Neural cell (in vitro differentiated cells): Measurements from ENCODE around the gene CD300LB. TPM values are rescaled to one million over a fixed set of nuclear protein-coding genes. Genes with fewer than 3 reads are reported as not detected.

Experiments
- H2AFZ ChIP-seq: fragments of 200-600, 300-800 bp; sonication (generic), shearing (Covaris generic); 2 replicates; pipeline ENCODE4 v1.6.0; 2014; ENCODE audit warnings: low read depth, mild to moderate bottlenecking, antibody characterized with exemption, low read length, moderate library complexity
- H3F3A ChIP-seq: fragments of 200-600 bp; shearing (Covaris generic); 2 replicates; pipeline ENCODE4 v1.6.1; 2016; ENCODE audit warnings: mild to moderate bottlenecking, moderate library complexity, mixed read lengths, antibody characterized with exemption, low read length; ENCODE audit not compliant: insufficient read depth, poor library complexity, severe bottlenecking
- H3K27ac ChIP-seq: fragments of 200-600, 300-800 bp; sonication (generic), shearing (Covaris generic); 2 replicates; pipeline ENCODE4 v1.5.1; 2014; ENCODE audit warnings: mild to moderate bottlenecking, low read length, moderate library complexity
- H3K27me3 ChIP-seq: fragments of 300-800, 200-600 bp; sonication (generic), shearing (Covaris generic); 2 replicates; pipeline ENCODE4 v1.6.0; 2014; ENCODE audit warnings: mild to moderate bottlenecking, low read depth, low read length, moderate library complexity; ENCODE audit not compliant: insufficient read depth
- H3K36me3 ChIP-seq: fragments of 300-800, 200-600 bp; sonication (generic), shearing (Covaris generic); 2 replicates; pipeline ENCODE4 v1.5.1; 2014; ENCODE audit warnings: mild to moderate bottlenecking, antibody characterized with exemption, low read length, moderate library complexity; ENCODE audit not compliant: insufficient read depth
- H3K4me2 ChIP-seq: fragments of 300-800, 200-600 bp; sonication (generic), shearing (Covaris generic); 2 replicates; pipeline ENCODE4 v1.6.0; 2014; ENCODE audit warnings: mild to moderate bottlenecking, low read length
- H3K4me3 ChIP-seq: fragments of 300-800, 200-600 bp; sonication (generic), shearing (Covaris generic); 2 replicates; pipeline ENCODE4 v1.5.1; 2014; ENCODE audit warnings: mild to moderate bottlenecking, low read length, moderate library complexity
- H3K79me2 ChIP-seq: fragments of 200-600 bp; shearing (Covaris generic); replicated peaks from 2 replicates; pipeline ENCODE4 v1.6.0; 2014; ENCODE audit warnings: mild to moderate bottlenecking, low read length, moderate library complexity; ENCODE audit not compliant: insufficient read depth
- H3K9ac ChIP-seq: fragments of 300-800, 200-600 bp; sonication (generic), shearing (Covaris generic); 2 replicates; pipeline ENCODE4 v1.6.1; 2016; ENCODE audit warnings: mild to moderate bottlenecking, low read length, mixed read lengths
- H3K9me2 ChIP-seq: fragments of 200-600 bp; shearing (Covaris generic); 2 replicates; pipeline ENCODE4 v1.6.1; 2016; ENCODE audit warnings: mild to moderate bottlenecking, low read length, mixed read lengths; ENCODE audit not compliant: insufficient read depth
- H3K9me3 ChIP-seq: fragments of 200-600, 300-800 bp; sonication (generic), shearing (Covaris generic); 2 replicates; pipeline ENCODE4 v1.6.1; 2016; ENCODE audit warnings: mild to moderate bottlenecking, mixed run types, low read length, moderate library complexity, mixed read lengths
- H4K20me1 ChIP-seq: fragments of 200-600 bp; shearing (Covaris generic); 2 replicates; pipeline ENCODE4 v1.6.1; 2016; ENCODE audit warnings: mild to moderate bottlenecking, mixed run types; ENCODE audit not compliant: insufficient read depth
- CTCF ChIP-seq: fragments of 450-650 bp; IDR thresholded peaks from 2 replicates; pipeline ENCODE4 v1.5.1; 2014; ENCODE audit warnings: antibody characterized with exemption, mild to moderate bottlenecking, moderate library complexity; ENCODE audit not compliant: poor library complexity, severe bottlenecking
- EP300 ChIP-seq: fragments of 450-650 bp; conservative IDR thresholded peaks from 2 replicates; pipeline ENCODE4 v1.6.1; 2014; ENCODE audit warnings: antibody characterized with exemption, mild to moderate bottlenecking, moderate library complexity; ENCODE audit not compliant: poor library complexity, severe bottlenecking
- EZH2 ChIP-seq: fragments of 200-600, 300-800 bp; shearing (Covaris generic), sonication (generic); IDR thresholded peaks from 2 replicates; pipeline ENCODE4 v1.6.1; 2014; ENCODE audit warnings: antibody characterized with exemption, low read length, borderline replicate concordance, mild to moderate bottlenecking; ENCODE audit not compliant: insufficient read depth, poor library complexity, severe bottlenecking
- MXI1 ChIP-seq: fragments of 450-650 bp; conservative IDR thresholded peaks from 2 replicates; pipeline ENCODE4 v1.6.1; 2014; ENCODE audit warnings: antibody characterized with exemption, mild to moderate bottlenecking; ENCODE audit not compliant: poor library complexity, severe bottlenecking
- POLR2AphosphoS5 ChIP-seq: IDR thresholded peaks from 2 replicates; pipeline ENCODE4 v1.6.1; 2012
- RAD21 ChIP-seq: fragments of 450-650 bp; conservative IDR thresholded peaks from 2 replicates; pipeline ENCODE4 v1.6.1; 2014; ENCODE audit warnings: antibody characterized with exemption, mild to moderate bottlenecking, moderate library complexity
- SMC3 ChIP-seq: fragments of 450-650 bp; conservative IDR thresholded peaks from 2 replicates; pipeline ENCODE4 v1.6.1; 2014; ENCODE audit warnings: antibody characterized with exemption, mild to moderate bottlenecking, moderate library complexity; ENCODE audit not compliant: poor library complexity
- TAF1 ChIP-seq: IDR thresholded peaks from 2 replicates; pipeline ENCODE4 v1.6.1; 2012; ENCODE audit warnings: low read depth
- polyA plus RNA-seq: library from polyadenylated mRNA; depleted of rRNA; stranded (reverse); fragments of >200 nt; gene quantifications from 2 replicates; pipeline ENCODE4 v1.2.3, GENCODE V29; 2014
- TF ChIP-seq, protein P1 (sequence below): IDR thresholded peaks from 2 replicates; pipeline ENCODE4 v1.6.1; 2012; ENCODE audit warnings: borderline replicate concordance

Gene CD300LB
- polyA plus RNA-seq, 1 donor from 2014 or later: not detected

- Histone ChIP-seq H3K9ac (no peak overlapping the region), H3K27ac (no peak overlapping the region), H3K9me3 (no peaks in the 10 kb centered on the region), H3K36me3 (no peaks in the 10 kb centered on the region), H3K79me2 (no peaks in the 10 kb centered on the region), H3K4me3 (no peak overlapping the region), H2AFZ (no peak overlapping the region), H3F3A (no peaks in the 10 kb centered on the region), H3K27me3 (no peaks in the 10 kb centered on the region), H4K20me1 (no peaks in the 10 kb centered on the region), H3K4me2 (no peak overlapping the region), H3K9me2 (no peaks in the 10 kb centered on the region)
- TF ChIP-seq RAD21 (no peak), TAF1 (no peak), MXI1 (no peak), CTCF (no peak), POLR2AphosphoS5 (no peak), SMC3 (no peak), EZH2 (no peak)
- TF ChIP-seq, protein P1, sequence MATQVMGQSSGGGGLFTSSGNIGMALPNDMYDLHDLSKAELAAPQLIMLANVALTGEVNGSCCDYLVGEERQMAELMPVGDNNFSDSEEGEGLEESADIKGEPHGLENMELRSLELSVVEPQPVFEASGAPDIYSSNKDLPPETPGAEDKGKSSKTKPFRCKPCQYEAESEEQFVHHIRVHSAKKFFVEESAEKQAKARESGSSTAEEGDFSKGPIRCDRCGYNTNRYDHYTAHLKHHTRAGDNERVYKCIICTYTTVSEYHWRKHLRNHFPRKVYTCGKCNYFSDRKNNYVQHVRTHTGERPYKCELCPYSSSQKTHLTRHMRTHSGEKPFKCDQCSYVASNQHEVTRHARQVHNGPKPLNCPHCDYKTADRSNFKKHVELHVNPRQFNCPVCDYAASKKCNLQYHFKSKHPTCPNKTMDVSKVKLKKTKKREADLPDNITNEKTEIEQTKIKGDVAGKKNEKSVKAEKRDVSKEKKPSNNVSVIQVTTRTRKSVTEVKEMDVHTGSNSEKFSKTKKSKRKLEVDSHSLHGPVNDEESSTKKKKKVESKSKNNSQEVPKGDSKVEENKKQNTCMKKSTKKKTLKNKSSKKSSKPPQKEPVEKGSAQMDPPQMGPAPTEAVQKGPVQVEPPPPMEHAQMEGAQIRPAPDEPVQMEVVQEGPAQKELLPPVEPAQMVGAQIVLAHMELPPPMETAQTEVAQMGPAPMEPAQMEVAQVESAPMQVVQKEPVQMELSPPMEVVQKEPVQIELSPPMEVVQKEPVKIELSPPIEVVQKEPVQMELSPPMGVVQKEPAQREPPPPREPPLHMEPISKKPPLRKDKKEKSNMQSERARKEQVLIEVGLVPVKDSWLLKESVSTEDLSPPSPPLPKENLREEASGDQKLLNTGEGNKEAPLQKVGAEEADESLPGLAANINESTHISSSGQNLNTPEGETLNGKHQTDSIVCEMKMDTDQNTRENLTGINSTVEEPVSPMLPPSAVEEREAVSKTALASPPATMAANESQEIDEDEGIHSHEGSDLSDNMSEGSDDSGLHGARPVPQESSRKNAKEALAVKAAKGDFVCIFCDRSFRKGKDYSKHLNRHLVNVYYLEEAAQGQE: no peak
These were observed 28.4 kb downstream of the CD300LB start for GRCh38 chr17:74502861-74503260.

GRCh38 chr17:74499992-74500391 lies 31.3 kb downstream of the CD300LB start:
- H3K27me3 ChIP-seq: no peaks in the 10 kb centered on the region
- H4K20me1 ChIP-seq: no peaks in the 10 kb centered on the region
- H3K4me2 ChIP-seq: no peak overlapping the region
- TF ChIP-seq MXI1 (no peak), EP300 (no peak), POLR2AphosphoS5 (no peak), EZH2 (no peak), TAF1 (no peak), CTCF (no peak), RAD21 (no peak), SMC3 (no peak)
- TF ChIP-seq, protein P1: no peak
- no peak overlapping the region for H3K9ac ChIP-seq
- H3K4me3 ChIP-seq: no peak overlapping the region
- H3K27ac ChIP-seq: no peak overlapping the region
- H2AFZ ChIP-seq: no peak overlapping the region
- no peaks in the 10 kb centered on the region for H3K9me2 ChIP-seq
- no peaks in the 10 kb centered on the region for H3K9me3 ChIP-seq
- H3K36me3 ChIP-seq: no peaks in the 10 kb centered on the region
- no peaks in the 10 kb centered on the region for H3K79me2 ChIP-seq
- no peaks in the 10 kb centered on the region for H3F3A ChIP-seq
